A549 (cell line): ENCODE measurements around the gene ROCK1. TPM values are rescaled to one million over a fixed set of nuclear protein-coding genes. Genes with fewer than 3 reads are reported as not detected.

ENCODE experiments used
- ATAC-seq, 2 experiments: fragments of 200-7000 bp in 1 of 2; fragments of >200 bp in 1 of 2; cut with Nextera tagmentation in 1 of 2; cut with Tn5 transposase in 1 of 2; 3 replicates each; pipeline versions ENCODE4 v1.8.0 to v1.9.1; 2018 to 2020; ENCODE audit warnings: mild to moderate bottlenecking in 1 of 2, moderate library complexity in 1 of 2
- CTCF ChIA-PET: fragments of 300-600 bp; sonication (Branson Sonifier 250); formaldehyde crosslinking; extraction: SDS; loops from one replicate; lab custom pipeline; 2021; ENCODE audit warnings: antibody characterized with exemption, inconsistent platforms; lab: Yijun Ruan, JAX
- POLR2A ChIA-PET: fragments of 350-600 bp; formaldehyde crosslinking; extraction: SDS; loops from one replicate; lab custom pipeline; 2021; ENCODE audit warnings: antibody characterized with exemption, inconsistent platforms; lab: Yijun Ruan, JAX
- DNase-seq, 2 experiments: peaks; one replicate each; pipeline versions ENCODE4 v3.0.0 to v3.0.0-alpha.2; 2011 to 2016; ENCODE audit warnings: low read depth in 1 of 2, low spot score in 1 of 2
- FAIRE-seq: peaks from 2 replicates; lab custom pipeline; 2011; peaks lifted over from hg19 to GRCh38; lab: Jason Lieb, UNC
- H3K27ac ChIP-seq, 2 experiments: fragments of >200 bp; sonication (Bioruptor Twin); formaldehyde crosslinking; 3 replicates each; pipeline ENCODE4 v1.5.1; 2016 to 2017
- H3K4me1 ChIP-seq: fragments of >200 bp; sonication (Bioruptor Twin); formaldehyde crosslinking; 3 replicates; pipeline ENCODE4 v1.6.1; 2016
- H3K4me2 ChIP-seq: fragments of >200 bp; sonication (Bioruptor Twin); formaldehyde crosslinking; 3 replicates; pipeline ENCODE4 v1.6.1; 2016
- H3K4me3 ChIP-seq: fragments of >200 bp; sonication (Bioruptor Twin); formaldehyde crosslinking; 3 replicates; pipeline ENCODE4 v1.5.1; 2016
- H3K9me3 ChIP-seq: fragments of >200 bp; sonication (Bioruptor Twin); formaldehyde crosslinking; 3 replicates; pipeline ENCODE4 v1.6.1; 2016
- CEBPB ChIP-seq, 2 experiments: fragments of >200 bp in 1 of 2; sonication (Bioruptor Twin) in 1 of 2; formaldehyde crosslinking in 1 of 2; IDR thresholded peaks; 2 replicates each; pipeline ENCODE4 v1.6.1; 2012 to 2016
- EHF ChIP-seq: fragments of 250-450 bp; sonication (Bioruptor Pico); IDR thresholded peaks from 2 replicates; pipeline ENCODE4 v1.5.0; 2020; ENCODE audit warnings: mild to moderate bottlenecking
- EHMT2 ChIP-seq: fragments of 200-600 bp; sonication (generic); IDR thresholded peaks from 2 replicates; pipeline ENCODE4 v1.6.1; 2016; ENCODE audit warnings: antibody characterized with exemption, low read depth, mild to moderate bottlenecking, moderate library complexity
- FOSB ChIP-seq: fragments of 250-450 bp; sonication (Bioruptor Pico); IDR thresholded peaks from 2 replicates; pipeline ENCODE4 v1.5.0; 2020; ENCODE audit warnings: mild to moderate bottlenecking, moderate library complexity
- HOXA7 ChIP-seq: fragments of 250-450 bp; sonication (Bioruptor Pico); IDR thresholded peaks from 2 replicates; pipeline ENCODE4 v1.5.0; 2020; ENCODE audit warnings: mild to moderate bottlenecking, moderate library complexity
- MAZ ChIP-seq: fragments of 150-350 bp; IDR thresholded peaks from 2 replicates; pipeline ENCODE4 v1.6.1; 2014; ENCODE audit warnings: antibody characterized with exemption, low read depth, low read length, borderline replicate concordance
- MYC ChIP-seq: IDR thresholded peaks from 2 replicates; pipeline ENCODE4 v1.6.1; 2012; ENCODE audit warnings: mild to moderate bottlenecking, inconsistent platforms, low read length, improper control_type of control experiment, borderline replicate concordance
- NFE2L2 ChIP-seq: fragments of 150-350 bp; conservative IDR thresholded peaks from 2 replicates; pipeline ENCODE4 v1.6.1; 2014; ENCODE audit warnings: low read length
- POLR2AphosphoS2 ChIP-seq: conservative IDR thresholded peaks from 2 replicates; pipeline ENCODE4 v1.6.1; 2012; ENCODE audit warnings: low read length, improper control_type of control experiment, inconsistent platforms
- RAD21 ChIP-seq, 2 experiments: fragments of >200 bp in 1 of 2; sonication (Bioruptor Twin) in 1 of 2; formaldehyde crosslinking in 1 of 2; IDR thresholded peaks in 1 of 2; conservative IDR thresholded peaks in 1 of 2; 2 replicates in 1 of 2; 3 replicates in 1 of 2; pipeline ENCODE4 v1.6.1; 2012 to 2018; ENCODE audit warnings: inconsistent platforms in 1 of 2
- RNF2 ChIP-seq: fragments of 200-600 bp; sonication (generic); IDR thresholded peaks from 2 replicates; pipeline ENCODE4 v1.6.1; 2016; ENCODE audit warnings: low read depth, mild to moderate bottlenecking, antibody characterized with exemption, moderate library complexity, borderline replicate concordance
- TFCP2L1 ChIP-seq: fragments of 250-450 bp; sonication (Bioruptor Pico); IDR thresholded peaks from 2 replicates; pipeline ENCODE4 v1.5.0; 2021; ENCODE audit warnings: mild to moderate bottlenecking
- TP53 ChIP-seq: fragments of 250-450 bp; sonication (Bioruptor Pico); IDR thresholded peaks from 2 replicates; pipeline ENCODE4 v1.5.0; 2021; ENCODE audit warnings: mild to moderate bottlenecking, moderate library complexity
- ZC3H11A ChIP-seq: fragments of 450-650 bp; IDR thresholded peaks from 2 replicates; pipeline ENCODE4 v1.6.1; 2014; ENCODE audit warnings: antibody characterized with exemption, mild to moderate bottlenecking
- ZSCAN20 ChIP-seq: fragments of 250-450 bp; sonication (Bioruptor Pico); IDR thresholded peaks from 2 replicates; pipeline ENCODE4 v1.8.0; 2022; ENCODE audit warnings: mild to moderate bottlenecking, moderate library complexity
- WGBS: methylation state at CpG from one replicate; pipeline ENCODE4 v1.1.6; 2017; ENCODE audit errors: missing lambda C conversion rate; 5-methylcytosine and 5-hydroxymethylcytosine counted together
- polyA plus RNA-seq, 4 experiments: library from polyadenylated mRNA; depleted of rRNA in 3 of 4; stranded (reverse); fragments of >200 nt; fragmentation: RNase III in 1 of 4; extraction: RNeasy Plus Mini Kit Qiagen cat#74134 plus additional on column Dnase treatment in 1 of 4; gene quantifications; 2 replicates in 3 of 4; 3 replicates in 1 of 4; pipeline ENCODE4 v1.2.3, GENCODE V29; 2011 to 2017
- TF ChIP-seq, protein P1 (sequence below): fragments of >200 bp; sonication (Bioruptor Twin); formaldehyde crosslinking; IDR thresholded peaks from 2 replicates; pipeline ENCODE4 v1.6.1; 2016
- TF ChIP-seq, protein P2 (sequence below): fragments of >200 bp; sonication (Bioruptor Twin); formaldehyde crosslinking; IDR thresholded peaks from 3 replicates; pipeline ENCODE4 v1.6.1; 2016
- TF ChIP-seq, protein P3 (sequence below): fragments of 200-600 bp; sonication (generic); IDR thresholded peaks from 2 replicates; pipeline ENCODE4 v1.6.1; 2016; ENCODE audit warnings: antibody characterized with exemption, mild to moderate bottlenecking, moderate library complexity
- TF ChIP-seq, protein P4 (sequence below): IDR thresholded peaks from 2 replicates; pipeline ENCODE4 v1.6.1; 2012; ENCODE audit warnings: low read depth, borderline replicate concordance
- TF ChIP-seq, protein P5 (sequence below): fragments of 150-350 bp; IDR thresholded peaks from 2 replicates; pipeline ENCODE4 v1.6.1; 2014; ENCODE audit warnings: low read depth, mild to moderate bottlenecking, low read length

Gene ROCK1
- polyA plus RNA-seq, 2 of the 4 experiments (the other 2 are of a cell fraction) = 20.5 to 31.8 TPM

DNA sequence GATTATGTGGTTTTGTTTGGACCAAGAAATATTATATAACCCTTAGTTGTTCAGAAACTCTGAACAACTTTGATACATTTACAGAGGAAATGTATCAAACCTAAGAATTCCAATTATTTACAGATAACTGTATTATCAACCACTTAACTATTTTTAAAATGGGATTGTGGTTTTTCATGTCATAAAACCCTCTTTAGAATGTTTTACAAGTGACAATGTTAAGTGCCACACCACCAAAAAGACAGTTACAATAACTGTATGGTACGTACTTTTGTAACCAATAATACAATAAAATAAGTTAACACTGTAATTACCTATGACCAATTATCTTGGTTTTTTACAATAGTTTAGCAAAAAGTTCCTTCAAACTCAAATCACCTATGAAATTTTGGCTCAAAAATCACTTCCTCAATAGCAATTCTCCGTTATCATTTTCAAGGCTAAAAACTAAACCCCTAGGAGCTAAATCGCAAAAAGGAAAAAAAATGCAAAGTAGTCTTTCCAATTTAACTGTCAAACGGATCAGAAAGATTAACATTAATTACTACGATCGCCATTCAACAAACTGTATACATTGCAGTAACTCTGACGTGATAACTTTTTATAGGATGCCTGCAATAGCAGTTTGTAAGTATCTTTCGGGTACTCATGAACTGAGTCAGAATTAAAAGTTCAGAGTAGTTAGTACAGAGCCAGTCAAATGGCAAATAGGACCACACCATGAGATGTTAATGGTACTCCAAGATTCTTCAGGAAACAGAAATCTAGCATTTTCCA is 1.5 kb downstream of the ROCK1 start:
- peak overlapping the region; percentile 96 for H3K4me2 ChIP-seq
- peak overlapping the region; percentile 99 for H3K4me3 ChIP-seq
- H3K4me1 ChIP-seq = peaks cover 30% of the 10 kb centered on the region
- no peak for FAIRE-seq
- ChIA-PET CTCF (no interaction called here), POLR2A (interaction anchor here (2.1 kb wide), 1 partner anchor 57 kb away, joined by 8 read pairs; no protein-coding TSS in a partner anchor)
- 2% methylated on average over 8 of the region's 8 CpGs for WGBS
- TF ChIP-seq, protein P1, sequence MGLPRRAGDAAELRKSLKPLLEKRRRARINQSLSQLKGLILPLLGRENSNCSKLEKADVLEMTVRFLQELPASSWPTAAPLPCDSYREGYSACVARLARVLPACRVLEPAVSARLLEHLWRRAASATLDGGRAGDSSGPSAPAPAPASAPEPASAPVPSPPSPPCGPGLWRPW = no peak
- TF ChIP-seq MAZ (no peak), EHF (no peak), RAD21 (conservative IDR thresholded peaks at IDR 0.05 in 1 of 2, IDR thresholded peaks at IDR 0.05 in 1 of 2) (no peak)
- TF ChIP-seq, protein P2, sequence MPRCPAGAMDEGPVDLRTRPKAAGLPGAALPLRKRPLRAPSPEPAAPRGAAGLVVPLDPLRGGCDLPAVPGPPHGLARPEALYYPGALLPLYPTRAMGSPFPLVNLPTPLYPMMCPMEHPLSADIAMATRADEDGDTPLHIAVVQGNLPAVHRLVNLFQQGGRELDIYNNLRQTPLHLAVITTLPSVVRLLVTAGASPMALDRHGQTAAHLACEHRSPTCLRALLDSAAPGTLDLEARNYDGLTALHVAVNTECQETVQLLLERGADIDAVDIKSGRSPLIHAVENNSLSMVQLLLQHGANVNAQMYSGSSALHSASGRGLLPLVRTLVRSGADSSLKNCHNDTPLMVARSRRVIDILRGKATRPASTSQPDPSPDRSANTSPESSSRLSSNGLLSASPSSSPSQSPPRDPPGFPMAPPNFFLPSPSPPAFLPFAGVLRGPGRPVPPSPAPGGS = no peak
- H3K9me3 ChIP-seq = no peaks in the 10 kb centered on the region
- no peak for DNase-seq
- H3K27ac ChIP-seq = peak overlapping the region; percentile 98 to 100
- no peak for ATAC-seq

DNA sequence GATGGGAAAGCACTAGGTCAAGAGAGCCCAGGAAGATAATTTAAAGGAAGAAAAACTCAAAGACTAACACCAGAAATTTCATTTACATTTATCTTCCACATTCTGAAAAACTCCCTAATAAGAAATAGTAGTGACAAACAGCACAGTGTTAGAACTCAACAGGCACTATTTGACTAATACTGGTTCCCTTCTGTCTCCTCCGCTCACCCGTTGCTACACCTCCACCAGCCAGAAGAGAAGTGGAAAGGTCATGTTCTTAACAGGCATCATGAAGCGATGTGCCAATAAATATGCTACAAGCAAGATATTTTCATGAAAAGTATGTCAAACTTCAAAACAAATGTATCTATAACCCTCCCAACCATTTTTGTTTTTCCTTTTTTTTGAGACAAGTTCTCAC is 5.7 kb downstream of the ROCK1 start:
- FAIRE-seq = no peak
- Histone ChIP-seq H3K4me2 (0 out of 3 replicates have a peak overlapping the region, but pooled peaks have one; percentile 3), H3K9me3 (no peaks in the 10 kb centered on the region), H3K4me1 (peaks cover 40% of the 10 kb centered on the region), H3K27ac (no peak overlapping the region), H3K4me3 (no peak overlapping the region)
- no peak for DNase-seq
- ChIA-PET CTCF (no interaction called here), POLR2A (no interaction called here)
- ATAC-seq = no peak
- WGBS = 87% methylated on average over 3 of the region's 3 CpGs
- no peak for TF ChIP-seq RNF2
- TF ChIP-seq TFCP2L1 = no peak
- TF ChIP-seq, protein P3, sequence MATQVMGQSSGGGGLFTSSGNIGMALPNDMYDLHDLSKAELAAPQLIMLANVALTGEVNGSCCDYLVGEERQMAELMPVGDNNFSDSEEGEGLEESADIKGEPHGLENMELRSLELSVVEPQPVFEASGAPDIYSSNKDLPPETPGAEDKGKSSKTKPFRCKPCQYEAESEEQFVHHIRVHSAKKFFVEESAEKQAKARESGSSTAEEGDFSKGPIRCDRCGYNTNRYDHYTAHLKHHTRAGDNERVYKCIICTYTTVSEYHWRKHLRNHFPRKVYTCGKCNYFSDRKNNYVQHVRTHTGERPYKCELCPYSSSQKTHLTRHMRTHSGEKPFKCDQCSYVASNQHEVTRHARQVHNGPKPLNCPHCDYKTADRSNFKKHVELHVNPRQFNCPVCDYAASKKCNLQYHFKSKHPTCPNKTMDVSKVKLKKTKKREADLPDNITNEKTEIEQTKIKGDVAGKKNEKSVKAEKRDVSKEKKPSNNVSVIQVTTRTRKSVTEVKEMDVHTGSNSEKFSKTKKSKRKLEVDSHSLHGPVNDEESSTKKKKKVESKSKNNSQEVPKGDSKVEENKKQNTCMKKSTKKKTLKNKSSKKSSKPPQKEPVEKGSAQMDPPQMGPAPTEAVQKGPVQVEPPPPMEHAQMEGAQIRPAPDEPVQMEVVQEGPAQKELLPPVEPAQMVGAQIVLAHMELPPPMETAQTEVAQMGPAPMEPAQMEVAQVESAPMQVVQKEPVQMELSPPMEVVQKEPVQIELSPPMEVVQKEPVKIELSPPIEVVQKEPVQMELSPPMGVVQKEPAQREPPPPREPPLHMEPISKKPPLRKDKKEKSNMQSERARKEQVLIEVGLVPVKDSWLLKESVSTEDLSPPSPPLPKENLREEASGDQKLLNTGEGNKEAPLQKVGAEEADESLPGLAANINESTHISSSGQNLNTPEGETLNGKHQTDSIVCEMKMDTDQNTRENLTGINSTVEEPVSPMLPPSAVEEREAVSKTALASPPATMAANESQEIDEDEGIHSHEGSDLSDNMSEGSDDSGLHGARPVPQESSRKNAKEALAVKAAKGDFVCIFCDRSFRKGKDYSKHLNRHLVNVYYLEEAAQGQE = no peak
- no peak for TF ChIP-seq CEBPB (IDR thresholded peaks at IDR 0.05)
- TF ChIP-seq, protein P4, sequence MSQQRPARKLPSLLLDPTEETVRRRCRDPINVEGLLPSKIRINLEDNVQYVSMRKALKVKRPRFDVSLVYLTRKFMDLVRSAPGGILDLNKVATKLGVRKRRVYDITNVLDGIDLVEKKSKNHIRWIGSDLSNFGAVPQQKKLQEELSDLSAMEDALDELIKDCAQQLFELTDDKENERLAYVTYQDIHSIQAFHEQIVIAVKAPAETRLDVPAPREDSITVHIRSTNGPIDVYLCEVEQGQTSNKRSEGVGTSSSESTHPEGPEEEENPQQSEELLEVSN = no peak
- no peak for TF ChIP-seq POLR2AphosphoS2
- no peak for TF ChIP-seq EHMT2
- no peak for TF ChIP-seq TP53 (CRISPR knock-in tag)
- no peak for TF ChIP-seq FOSB (CRISPR knock-in tag)
- TF ChIP-seq NFE2L2 = no peak
- no peak for TF ChIP-seq HOXA7
- TF ChIP-seq ZSCAN20 (CRISPR knock-in tag) = no peak
- TF ChIP-seq, protein P5, sequence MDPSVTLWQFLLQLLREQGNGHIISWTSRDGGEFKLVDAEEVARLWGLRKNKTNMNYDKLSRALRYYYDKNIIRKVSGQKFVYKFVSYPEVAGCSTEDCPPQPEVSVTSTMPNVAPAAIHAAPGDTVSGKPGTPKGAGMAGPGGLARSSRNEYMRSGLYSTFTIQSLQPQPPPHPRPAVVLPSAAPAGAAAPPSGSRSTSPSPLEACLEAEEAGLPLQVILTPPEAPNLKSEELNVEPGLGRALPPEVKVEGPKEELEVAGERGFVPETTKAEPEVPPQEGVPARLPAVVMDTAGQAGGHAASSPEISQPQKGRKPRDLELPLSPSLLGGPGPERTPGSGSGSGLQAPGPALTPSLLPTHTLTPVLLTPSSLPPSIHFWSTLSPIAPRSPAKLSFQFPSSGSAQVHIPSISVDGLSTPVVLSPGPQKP = no peak
- TF ChIP-seq MYC = no peak
- no peak for TF ChIP-seq ZC3H11A
